Breast epithelium (tissue), 4 donors: ENCODE data around the gene NRXN3. TPM values are rescaled to one million over a fixed set of nuclear protein-coding genes. Genes with fewer than 3 reads are reported as not detected.

Experiments
- DNase-seq, 2 donors: peaks; one replicate each; pipeline ENCODE4 v3.0.0-alpha.2; 2019; ENCODE audit warnings: low spot score in 2 of 2
- H3K27ac ChIP-seq, 2 donors: fragments of 200-600 bp; sonication (generic) in 1 of 2; one replicate each; pipeline ENCODE4 v1.5.1; 2016 to 2019; ENCODE audit warnings: mild to moderate bottlenecking in 1 of 2
- H3K27me3 ChIP-seq, 2 donors: fragments of 200-600 bp; sonication (generic) in 1 of 2; one replicate each; pipeline versions ENCODE4 v1.5.1 to v1.6.0; 2017 to 2019; ENCODE audit warnings: control low read depth in 1 of 2, mild to moderate bottlenecking in 1 of 2
- H3K36me3 ChIP-seq: fragments of 200-600 bp; one replicate; pipeline ENCODE4 v1.5.1; 2019
- H3K4me1 ChIP-seq, 2 donors: fragments of 200-600 bp; sonication (generic); one replicate each; pipeline ENCODE4 v1.5.1; 2016 to 2019; ENCODE audit warnings: control low read depth in 1 of 2
- H3K4me3 ChIP-seq, 3 donors: fragments of 200-600 bp; sonication (generic); 1 replicate in 2 of 3; 2 replicates in 1 of 3; pipeline ENCODE4 v1.5.1; 2016 to 2019; ENCODE audit warnings: mild to moderate bottlenecking in 3 of 3, moderate library complexity in 2 of 3
- H3K9me3 ChIP-seq, 2 donors: fragments of 200-600 bp; sonication (generic) in 1 of 2; one replicate each; pipeline ENCODE4 v1.5.1; 2016 to 2019; ENCODE audit warnings: control low read depth in 1 of 2
- CTCF ChIP-seq, 3 donors: fragments of 450-650 bp; IDR thresholded peaks; one replicate each; pipeline ENCODE4 v1.5.1; 2016 to 2017; ENCODE audit warnings: antibody characterized with exemption in 3 of 3, mild to moderate bottlenecking in 3 of 3, moderate library complexity in 3 of 3
- POLR2A ChIP-seq: fragments of 450-650 bp; IDR thresholded peaks from one replicate; pipeline ENCODE4 v1.6.1; 2016; ENCODE audit warnings: antibody characterized with exemption, mild to moderate bottlenecking, moderate library complexity
- POLR2AphosphoS5 ChIP-seq, 3 donors: sonication (generic); formaldehyde crosslinking; IDR thresholded peaks; one replicate each; pipeline ENCODE4 v1.6.1; 2017; ENCODE audit warnings: antibody characterized with exemption in 3 of 3
- intact Hi-C: fragments of 100-400 bp; cut with DNase I; formaldehyde crosslinking; loops from one replicate; pipeline ENCODE4 v1.15.1; 2023; ENCODE audit warnings: low total_unique reads
- total RNA-seq, 3 donors: library from RNA; depleted of rRNA; stranded (reverse); fragments of >200 nt; gene quantifications; one replicate each; pipeline ENCODE4 v1.1.0, GENCODE V29; 2016

NRXN3 gene
- total RNA-seq, 3 donors from 2014 or later: 2.9 to 3.6 (median 3.5) TPM

- intact Hi-C loops: no loop called here
- DNase-seq: no peak
- no peaks in the 10 kb centered on the region for H3K27me3 ChIP-seq
- no peak overlapping the region for H3K27ac ChIP-seq
- no peak for TF ChIP-seq CTCF (IDR thresholded peaks at IDR 0.05)
- no peak for TF ChIP-seq POLR2AphosphoS5 (IDR thresholded peaks at IDR 0.05)
- no peak for TF ChIP-seq POLR2A
- H3K36me3 ChIP-seq: no peaks in the 10 kb centered on the region
- no peaks in the 10 kb centered on the region for H3K9me3 ChIP-seq
- H3K4me3 ChIP-seq: no peak overlapping the region
- H3K4me1 ChIP-seq: no peaks in the 10 kb centered on the region
Measured at GRCh38 chr14:78657451-78657850, 487.3 kb downstream of the NRXN3 start.

- Histone ChIP-seq H3K4me1 (no peaks in the 10 kb centered on the region), H3K27me3 (no peaks in the 10 kb centered on the region), H3K4me3 (no peak overlapping the region), H3K27ac (no peak overlapping the region), H3K9me3 (no peaks in the 10 kb centered on the region), H3K36me3 (no peaks in the 10 kb centered on the region)
- DNase-seq: no peak
- intact Hi-C loops: loop anchor here (5.0 kb wide), 1 partner anchor 403 kb away; no protein-coding TSS in a partner anchor
- no peak for TF ChIP-seq POLR2AphosphoS5 (IDR thresholded peaks at IDR 0.05)
Measured at GRCh38 chr14:78664841-78665240, 494.7 kb downstream of the NRXN3 start.

GRCh38 chr14:78666336-78667056, 496.3 kb downstream of the NRXN3 start:
- no peak for TF ChIP-seq CTCF (IDR thresholded peaks at IDR 0.05)
- TF ChIP-seq POLR2A: no peak
- TF ChIP-seq POLR2AphosphoS5 (IDR thresholded peaks at IDR 0.05): no peak
- intact Hi-C loops: loop anchor here (5.0 kb wide), 1 partner anchor 404 kb away; no protein-coding TSS in a partner anchor
- no peaks in the 10 kb centered on the region for H3K27me3 ChIP-seq

GRCh38 chr14:78667141-78667540, 497.0 kb downstream of the NRXN3 start:
- Histone ChIP-seq H3K27ac (no peak overlapping the region), H3K27me3 (no peaks in the 10 kb centered on the region)
- intact Hi-C loops: loop anchor here (5.0 kb wide), 1 partner anchor 405 kb away; no protein-coding TSS in a partner anchor

More at GRCh38 chr14:78666336-78667056, 496.3 kb downstream of the NRXN3 start:
- Histone ChIP-seq H3K36me3 (no peaks in the 10 kb centered on the region), H3K27ac (no peak overlapping the region), H3K4me3 (no peak overlapping the region), H3K9me3 (no peaks in the 10 kb centered on the region), H3K4me1 (no peaks in the 10 kb centered on the region)
- DNase-seq: no peak

DNA sequence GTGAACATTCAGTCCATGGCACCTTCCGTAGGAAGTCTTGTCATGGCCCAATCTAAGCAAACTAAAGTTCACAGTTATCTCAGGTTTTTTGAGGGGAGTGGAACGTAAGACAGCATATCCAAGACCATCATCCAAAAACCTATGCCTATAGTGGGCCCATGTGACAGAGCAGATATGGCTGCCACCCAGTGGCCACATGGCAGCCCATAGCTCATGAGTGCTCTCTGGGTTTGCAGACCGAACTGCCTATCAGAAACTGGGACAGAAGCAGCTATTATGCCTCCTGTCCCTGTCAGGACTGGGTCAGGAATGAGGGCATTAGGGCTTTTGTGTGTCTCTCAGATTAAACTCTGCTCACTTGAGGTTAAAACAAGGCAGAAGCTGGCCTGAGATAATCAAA, 503.7 kb downstream of the NRXN3 start:
- H3K36me3 ChIP-seq: no peaks in the 10 kb centered on the region
- no peak for TF ChIP-seq POLR2A
- TF ChIP-seq POLR2AphosphoS5 (IDR thresholded peaks at IDR 0.05): no peak
- TF ChIP-seq CTCF (IDR thresholded peaks at IDR 0.05): no peak
- H3K9me3 ChIP-seq: no peaks in the 10 kb centered on the region
- no peaks in the 10 kb centered on the region for H3K27me3 ChIP-seq
- H3K4me1 ChIP-seq: no peaks in the 10 kb centered on the region
- intact Hi-C loops: no loop called here
- no peak overlapping the region for H3K27ac ChIP-seq
- H3K4me3 ChIP-seq: no peak overlapping the region
- DNase-seq: no peak

More at GRCh38 chr14:78667141-78667540, 497.0 kb downstream of the NRXN3 start:
- Histone ChIP-seq H3K4me1 (no peaks in the 10 kb centered on the region), H3K36me3 (no peaks in the 10 kb centered on the region), H3K9me3 (no peaks in the 10 kb centered on the region), H3K4me3 (no peak overlapping the region)
- DNase-seq: no peak
- no peak for TF ChIP-seq POLR2A

DNA sequence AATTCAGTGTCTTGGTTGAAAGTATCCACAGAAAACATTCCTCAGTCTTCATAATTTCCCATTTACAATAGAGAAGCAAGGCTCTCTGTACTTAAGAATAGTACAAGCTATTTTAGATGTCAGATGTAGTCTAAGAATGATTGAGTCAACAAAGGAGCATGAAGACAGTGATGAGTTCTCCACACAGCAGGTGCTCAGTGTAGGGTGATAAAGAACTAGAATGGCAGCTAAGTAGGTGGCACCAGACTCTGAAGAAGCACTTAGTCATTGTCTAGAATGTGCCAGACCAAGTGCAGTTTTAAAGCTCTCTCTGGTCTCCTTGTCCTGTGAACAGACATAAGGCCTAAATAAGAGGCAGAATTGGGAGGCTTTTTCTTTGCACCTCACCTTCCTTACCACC, 504.6 kb downstream of the NRXN3 start:
- intact Hi-C loops: no loop called here
- TF ChIP-seq CTCF (IDR thresholded peaks at IDR 0.05): no peak
- no peak for TF ChIP-seq POLR2A
- H3K27me3 ChIP-seq: no peaks in the 10 kb centered on the region

More for the DNA sequence above, 504.6 kb downstream of the NRXN3 start:
- H3K9me3 ChIP-seq: no peaks in the 10 kb centered on the region
- no peaks in the 10 kb centered on the region for H3K36me3 ChIP-seq
- no peak overlapping the region for H3K4me3 ChIP-seq
- no peaks in the 10 kb centered on the region for H3K4me1 ChIP-seq
- DNase-seq: no peak
- no peak overlapping the region for H3K27ac ChIP-seq
